Measurements from ENCODE around the gene SIAH2.
"Not testable (repeated sequence)": the region's sequence is repeated elsewhere in the genome, so short reads cannot be mapped to it uniquely, and the experiment has no call there.

The SIAH2 gene

GRCh38 chr3:150763122-150763840, at the start of gene SIAH2:
Gene SIAH2, minus strand, starts transcription at chr3:150763169. Its CDS starts 320 bp downstream, at chr3:150762849.
- DNase-seq = peak; percentile 97

GRCh38 chr3:150811984-150812383, 49.0 kb upstream of the SIAH2 start:
- no peak for DNase-seq

GRCh38 chr3:150810641-150811040, 47.7 kb upstream of the SIAH2 start:
- no peak for DNase-seq

GRCh38 chr3:150806185-150806835, 43.3 kb upstream of the SIAH2 start:
- DNase-seq = no peak

GRCh38 chr3:150805354-150805753, 42.4 kb upstream of the SIAH2 start:
- DNase-seq = no peak

- no peak for DNase-seq
These were observed 40.5 kb upstream of the SIAH2 start for GRCh38 chr3:150803440-150803985.

GRCh38 chr3:150800722-150801121, 37.8 kb upstream of the SIAH2 start:
- DNase-seq = no peak

GRCh38 chr3:150798122-150798618, 35.2 kb upstream of the SIAH2 start:
- no peak for DNase-seq

GRCh38 chr3:150797155-150797554, 34.2 kb upstream of the SIAH2 start:
- no peak for DNase-seq

- not testable (repeated sequence) for DNase-seq
These were observed 33.6 kb upstream of the SIAH2 start for GRCh38 chr3:150796527-150796926.

- no peak for DNase-seq
These were observed 30.7 kb upstream of the SIAH2 start for GRCh38 chr3:150793641-150794040.

GRCh38 chr3:150790629-150791028, 27.7 kb upstream of the SIAH2 start:
- no peak for DNase-seq

GRCh38 chr3:150789451-150789850, 26.5 kb upstream of the SIAH2 start:
- no peak for DNase-seq

- DNase-seq = peak; percentile 68
These were observed 24.9 kb upstream of the SIAH2 start for GRCh38 chr3:150787741-150788370.

- DNase-seq = peak; percentile 34
These were observed 23.8 kb upstream of the SIAH2 start for GRCh38 chr3:150786791-150787190.

- DNase-seq = no peak
These were observed 21.8 kb upstream of the SIAH2 start for GRCh38 chr3:150784747-150785125.

GRCh38 chr3:150783920-150784746, 21.2 kb upstream of the SIAH2 start:
- DNase-seq = peak; percentile 33

- DNase-seq = no peak
These were observed 20.3 kb upstream of the SIAH2 start for GRCh38 chr3:150783316-150783715.

GRCh38 chr3:150779402-150779858, 16.5 kb upstream of the SIAH2 start:
- DNase-seq = no peak

GRCh38 chr3:150778793-150779401, 15.9 kb upstream of the SIAH2 start:
- no peak for DNase-seq

- DNase-seq = peak; percentile 76
These were observed 12.1 kb upstream of the SIAH2 start for GRCh38 chr3:150775001-150775599.

Measured in fibroblast of skin of right biceps (primary cell).